ACHN (cell line): ENCODE data around the gene CRYL1.
A peak's percentile ranks its signal among the peaks of the same experiment; 100 is the strongest.

Experiments
- DNase-seq: peaks from one replicate; pipeline ENCODE4 v3.0.0-alpha.2; 2015
- in situ Hi-C: cut with HindIII; loops from 2 replicates; pipeline ENCODE4 v1.10.0; 2017; ENCODE audit warnings: low sequenced_read_pairs, low pct_ligation_motif_present, low pct_unique_long_range_greater_than_20kb

Gene CRYL1

GRCh38 chr13:20371825-20372224, 153.8 kb downstream of the CRYL1 start:
- no peak for DNase-seq
- in situ Hi-C loops = no loop called here

DNA sequence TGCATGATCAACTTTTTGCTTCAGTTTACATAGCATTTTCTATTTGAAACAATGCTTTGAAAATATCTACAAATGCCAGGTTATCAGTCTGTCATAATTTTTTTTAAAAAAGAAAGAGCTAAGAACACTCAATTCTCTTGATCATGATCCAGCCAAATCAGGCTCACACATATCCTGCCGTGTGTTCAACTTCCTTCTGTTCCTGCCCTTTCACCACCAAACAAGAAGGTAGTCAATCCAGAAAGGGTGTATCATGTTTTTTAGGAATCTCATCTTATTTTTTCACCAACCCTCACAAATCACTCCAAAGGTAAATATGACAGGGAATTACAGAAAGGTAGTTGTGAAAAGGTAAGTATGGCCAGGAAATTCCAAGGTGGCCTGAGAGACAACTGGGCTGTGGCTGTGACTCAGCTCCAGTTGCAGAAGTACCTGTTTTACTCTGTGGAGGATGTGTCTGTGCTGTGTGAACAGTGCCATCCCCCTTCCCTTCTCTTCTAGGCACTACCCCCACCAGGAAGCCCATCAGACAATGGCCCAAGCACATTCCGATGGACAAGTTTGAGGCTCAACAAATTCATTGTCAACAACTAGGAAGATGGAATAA, 154.7 kb downstream of the CRYL1 start:
- in situ Hi-C loops = no loop called here
- DNase-seq = no peak

DNA sequence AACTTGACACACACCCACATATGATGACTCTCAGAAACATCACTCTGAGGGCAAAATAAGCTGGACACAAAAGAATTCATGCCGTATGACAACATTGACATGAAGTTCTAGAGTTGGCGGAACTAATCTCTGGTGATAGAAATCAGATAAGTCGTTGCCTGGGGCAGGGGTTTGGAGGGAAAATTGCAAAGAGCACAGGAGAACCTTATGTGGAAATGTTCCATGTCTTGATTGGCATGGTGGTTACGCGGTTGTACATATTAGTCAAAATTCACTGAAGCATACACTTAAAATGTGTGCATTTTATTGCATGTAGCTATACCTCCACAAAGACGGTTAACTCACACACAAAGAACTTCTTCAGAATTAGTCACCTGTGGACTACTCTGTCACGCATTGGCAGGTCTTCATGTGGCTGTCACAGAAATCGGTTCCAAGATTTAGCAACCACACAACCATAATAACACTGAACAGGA, 155.7 kb downstream of the CRYL1 start:
- in situ Hi-C loops = no loop called here

GRCh38 chr13:20366056-20366455, 159.6 kb downstream of the CRYL1 start:
- no peak for DNase-seq
- in situ Hi-C loops = no loop called here

More for the DNA sequence above, 155.7 kb downstream of the CRYL1 start:
- DNase-seq = no peak

DNA sequence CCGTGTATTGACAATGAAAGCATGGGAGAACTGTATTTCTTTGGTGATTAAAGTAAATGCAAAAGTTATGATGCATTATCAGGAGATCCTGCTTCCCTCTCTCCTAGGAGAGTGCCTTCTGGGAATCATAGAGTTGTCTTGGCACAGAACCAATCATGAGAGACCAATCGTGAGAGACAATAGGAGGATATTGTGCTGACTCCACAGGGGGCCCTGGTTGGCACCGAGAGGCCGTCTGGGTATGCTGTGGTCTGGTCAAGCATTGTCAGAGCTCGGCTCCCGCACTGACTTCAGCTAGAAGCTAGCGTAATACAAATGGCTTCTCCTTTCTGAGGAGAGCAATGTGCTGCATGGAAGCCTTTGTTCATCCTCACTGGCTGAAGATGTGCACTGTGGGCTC, 162.1 kb downstream of the CRYL1 start:
- in situ Hi-C loops = no loop called here
- DNase-seq = no peak

- in situ Hi-C loops = no loop called here
- no peak for DNase-seq
Observed at GRCh38 chr13:20363172-20363571, 162.5 kb downstream of the CRYL1 start.

GRCh38 chr13:20362484-20363041, 163.1 kb downstream of the CRYL1 start:
- DNase-seq = no peak
- in situ Hi-C loops = no loop called here

GRCh38 chr13:20360835-20361412, 164.7 kb downstream of the CRYL1 start:
- in situ Hi-C loops = no loop called here

GRCh38 chr13:20360041-20360491, 165.6 kb downstream of the CRYL1 start:
- in situ Hi-C loops = no loop called here
- no peak for DNase-seq

More at GRCh38 chr13:20360835-20361412, 164.7 kb downstream of the CRYL1 start:
- DNase-seq = peak; percentile 4

- DNase-seq = peak; percentile 37
- in situ Hi-C loops = no loop called here
Observed at GRCh38 chr13:20359335-20359734, 166.3 kb downstream of the CRYL1 start.

DNA sequence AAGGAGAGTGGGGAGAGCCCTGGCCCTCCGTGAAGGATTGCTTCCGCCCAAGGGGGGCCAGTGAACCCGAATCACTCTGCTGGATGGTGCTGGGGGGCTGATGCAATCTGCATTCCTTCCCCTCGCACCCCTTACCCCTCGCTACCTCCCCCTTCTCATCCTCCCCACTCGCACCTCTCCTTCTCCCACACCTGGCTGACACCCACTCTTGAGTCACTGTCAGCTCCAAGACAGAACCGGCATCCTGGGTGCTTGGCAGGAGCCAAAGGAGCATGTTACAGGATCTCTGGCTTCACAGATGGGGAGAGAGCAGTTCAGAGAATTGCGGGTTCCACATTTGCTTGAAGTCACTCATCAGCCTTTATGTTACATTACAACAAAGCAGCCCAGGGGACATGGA, 167.6 kb downstream of the CRYL1 start:
- DNase-seq = no peak
- in situ Hi-C loops = no loop called here

DNA sequence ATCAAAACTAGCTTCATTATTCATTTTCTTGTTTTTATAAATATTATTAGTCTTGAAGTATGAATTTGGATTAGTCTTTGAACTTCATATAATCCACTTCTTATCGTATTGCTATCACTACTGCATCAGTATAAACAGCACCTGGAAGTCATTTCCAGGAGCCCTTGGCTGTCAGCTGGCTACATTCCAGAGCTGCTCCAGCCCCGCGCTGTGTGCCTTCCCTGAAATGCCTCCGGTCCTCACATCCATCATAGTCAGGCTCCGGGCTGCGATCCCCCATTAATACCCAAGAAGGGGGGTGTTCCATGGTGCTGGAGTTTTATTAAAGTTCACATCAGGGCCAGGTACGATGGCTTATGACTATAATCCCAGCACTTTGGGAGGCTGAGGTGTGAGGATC, 169.2 kb downstream of the CRYL1 start:
- DNase-seq = no peak
- in situ Hi-C loops = no loop called here

DNA sequence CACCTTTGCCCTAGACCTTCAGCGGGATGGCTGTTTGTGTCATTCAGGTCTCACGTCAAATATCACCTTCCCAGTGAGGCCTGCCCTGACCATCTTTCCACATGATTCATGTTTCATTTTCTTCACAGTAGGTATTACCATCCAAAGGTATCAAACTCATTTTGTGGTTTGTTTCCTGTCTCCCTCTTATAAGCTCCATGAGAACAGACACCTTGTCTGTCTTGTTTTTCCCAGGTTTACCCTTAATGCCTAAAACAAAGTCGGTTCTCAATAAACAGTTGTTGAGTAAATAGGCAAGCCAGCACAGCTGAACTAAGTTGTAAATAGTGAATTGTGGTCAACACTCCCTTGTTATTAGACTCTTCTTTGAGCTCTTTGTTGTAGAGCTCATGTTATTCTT, 170.9 kb downstream of the CRYL1 start:
- no peak for DNase-seq
- in situ Hi-C loops = no loop called here

DNA sequence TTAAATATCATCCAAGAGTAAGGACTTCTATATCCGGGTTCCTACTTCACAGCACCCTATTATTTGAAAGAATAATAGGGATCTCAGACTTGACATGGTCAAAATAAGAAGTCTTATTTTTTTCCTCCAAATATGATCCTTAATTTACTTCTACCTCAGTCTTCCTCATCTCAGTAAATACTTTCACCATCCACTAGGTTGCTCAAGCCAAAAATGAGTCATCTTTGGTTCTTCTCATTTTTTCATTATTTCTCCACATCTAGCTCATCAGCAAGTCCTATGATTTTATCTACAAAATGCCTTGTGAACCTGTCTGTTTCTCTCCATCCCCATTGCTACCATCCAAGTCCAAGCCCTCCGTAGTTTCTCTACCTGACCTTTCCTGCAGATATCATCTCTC, 171.7 kb downstream of the CRYL1 start:
- DNase-seq = no peak

More for the DNA sequence above, 171.7 kb downstream of the CRYL1 start:
- in situ Hi-C loops = no loop called here
